CD1c-positive myeloid dendritic cell (primary cell): ENCODE data around the gene RPS27A.
"Not testable (repeated sequence)": the region's sequence is repeated elsewhere in the genome, so short reads cannot be mapped to it uniquely, and the experiment has no call there.

ENCODE experiments used
- DNase-seq: peaks from one replicate; pipeline ENCODE4 v3.0.0-alpha.2; 2016; ENCODE audit errors: extremely low spot score

Gene RPS27A

DNA sequence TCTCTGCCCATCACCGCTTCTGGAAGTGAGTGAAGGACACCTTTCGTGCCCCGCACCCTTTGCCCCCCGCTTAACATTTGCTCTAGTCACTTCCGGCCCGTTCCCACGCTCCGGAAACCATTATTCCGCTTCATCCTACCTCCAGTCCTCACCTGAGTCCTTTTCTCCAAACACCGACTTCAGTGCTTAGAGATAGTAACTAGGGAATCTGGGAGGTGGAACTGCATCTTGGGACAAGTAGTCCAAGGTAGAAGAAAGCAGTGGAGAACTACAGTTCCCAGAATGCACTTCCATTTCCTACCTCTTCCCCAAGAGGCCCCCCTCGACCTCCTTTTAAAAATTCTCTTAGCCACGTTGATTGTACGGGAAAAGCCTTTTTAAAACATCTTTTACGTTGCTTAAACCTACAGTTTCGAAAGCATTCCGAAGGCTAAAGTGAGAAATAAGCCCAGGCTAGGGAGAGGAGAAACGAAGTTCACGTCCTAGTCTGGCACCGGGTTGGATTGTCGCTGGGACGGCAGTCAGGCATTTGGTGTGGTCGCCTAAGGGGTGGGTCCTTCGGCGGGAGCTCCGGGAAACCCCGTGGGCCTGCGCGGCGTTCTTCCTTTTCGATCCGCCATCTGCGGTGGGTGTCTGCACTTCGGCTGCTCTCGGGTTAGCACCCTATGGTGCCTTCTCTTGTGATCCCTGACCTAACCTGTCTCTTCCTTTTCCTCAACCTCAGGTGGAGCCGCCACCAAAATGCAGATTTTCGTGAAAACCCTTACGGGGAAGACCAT lies at the start of gene RPS27A, which contains the start of gene CLHC1:
Gene RPS27A, plus strand, starts transcription at position 605 of the 779 bp plus-strand sequence. Its CDS starts 137 bp downstream, at position 742.
Gene CLHC1, minus strand, starts transcription at position 210 of the 779 bp plus-strand sequence. CDS start 9,882 bp downstream, outside the sequence.
- peak; percentile 92 for DNase-seq

DNA sequence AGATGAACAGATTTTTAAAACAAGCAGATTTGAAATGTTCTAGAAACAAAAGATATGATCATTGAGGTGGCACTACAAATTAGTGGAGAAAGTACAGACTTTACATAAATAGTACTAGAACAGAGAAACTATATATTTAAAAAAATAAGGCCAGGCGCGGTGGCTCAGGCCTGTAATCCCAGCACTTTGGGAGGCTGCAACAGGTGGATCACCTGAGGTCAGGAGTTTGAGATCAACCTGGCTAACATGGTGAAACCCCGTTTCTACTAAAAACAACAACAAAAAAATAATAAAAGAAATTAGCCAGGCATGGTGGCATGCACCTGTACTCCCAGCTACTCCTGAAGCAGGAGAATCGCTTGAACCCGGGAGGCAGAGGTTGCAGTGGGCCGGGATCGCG lies 45.7 kb upstream of the RPS27A start:
- not testable (repeated sequence) for DNase-seq

DNA sequence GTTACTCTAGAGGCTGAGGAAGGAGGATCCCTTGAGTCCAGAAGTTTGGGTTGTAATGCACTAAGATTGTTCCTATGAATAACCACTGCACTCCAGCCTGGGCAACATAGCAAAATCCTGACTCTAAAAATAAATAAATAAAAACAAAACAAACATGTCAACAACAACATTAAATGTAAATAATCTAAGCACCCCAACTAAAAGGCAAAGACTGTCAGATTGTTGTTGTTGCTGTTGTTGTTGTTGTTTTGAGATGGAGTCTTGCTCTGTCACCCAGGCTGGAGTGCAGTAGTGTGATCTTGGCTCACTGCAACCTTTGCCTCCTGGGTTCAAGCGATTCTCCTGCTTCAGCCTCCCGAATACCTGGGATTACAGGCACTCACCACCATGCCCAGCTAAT lies 40.6 kb upstream of the RPS27A start:
- DNase-seq = not testable (repeated sequence)

DNA sequence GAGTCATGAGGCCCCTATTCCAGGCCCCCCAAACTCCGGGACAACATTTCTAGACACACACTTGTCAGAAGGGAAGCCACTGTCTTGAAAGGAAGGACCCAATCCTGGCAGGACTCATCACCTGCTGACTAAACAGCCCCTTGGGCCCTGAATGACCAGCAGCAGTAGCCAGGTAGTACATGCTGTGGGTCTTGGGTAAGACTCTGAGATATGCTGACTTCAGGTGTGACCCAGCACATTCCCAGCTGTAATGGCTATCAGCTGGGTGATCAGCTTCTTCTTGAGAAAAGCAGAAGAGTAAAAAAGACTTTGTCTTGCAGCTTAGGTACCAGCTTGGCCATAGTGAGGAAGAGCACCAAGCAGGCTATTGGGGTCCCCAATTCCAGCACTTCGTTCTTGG lies 36.0 kb upstream of the RPS27A start:
- no peak for DNase-seq

DNA sequence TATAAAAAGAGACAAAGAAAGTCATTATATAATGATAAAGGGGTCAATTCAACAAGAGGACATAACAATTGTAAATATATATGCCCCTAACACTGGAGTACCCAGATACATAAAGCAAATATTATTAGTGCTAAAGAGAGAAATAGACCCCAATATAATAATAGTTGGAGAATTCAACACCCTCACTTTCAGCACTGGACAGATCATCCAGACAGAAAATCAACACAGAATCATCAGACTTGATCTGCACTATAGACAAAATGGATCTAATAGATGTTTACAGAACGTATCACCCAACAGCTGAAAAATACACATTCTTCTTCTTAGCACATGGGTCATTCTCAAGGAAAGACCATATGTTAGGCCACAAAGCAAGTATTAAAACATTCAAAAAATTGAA lies 32.1 kb upstream of the RPS27A start:
- DNase-seq = no peak

DNA sequence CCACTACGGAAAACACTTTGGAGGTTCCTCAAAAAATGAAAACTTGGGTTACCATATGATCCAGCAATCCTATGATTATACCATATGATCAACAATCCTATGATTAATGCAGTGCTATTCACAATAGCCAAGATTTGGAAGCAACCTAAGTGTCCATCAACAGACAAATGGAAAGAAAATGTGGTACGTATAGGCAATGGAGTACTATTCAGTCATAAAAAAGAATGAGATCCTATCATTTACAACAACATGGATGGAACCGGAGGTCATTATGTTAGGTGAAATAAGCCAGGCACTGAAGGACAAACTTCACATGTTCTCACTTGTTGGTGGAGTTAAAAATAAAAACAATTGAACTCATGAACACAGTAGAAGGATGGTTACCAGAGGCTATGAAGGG lies 28.0 kb upstream of the RPS27A start:
- DNase-seq = no peak

DNA sequence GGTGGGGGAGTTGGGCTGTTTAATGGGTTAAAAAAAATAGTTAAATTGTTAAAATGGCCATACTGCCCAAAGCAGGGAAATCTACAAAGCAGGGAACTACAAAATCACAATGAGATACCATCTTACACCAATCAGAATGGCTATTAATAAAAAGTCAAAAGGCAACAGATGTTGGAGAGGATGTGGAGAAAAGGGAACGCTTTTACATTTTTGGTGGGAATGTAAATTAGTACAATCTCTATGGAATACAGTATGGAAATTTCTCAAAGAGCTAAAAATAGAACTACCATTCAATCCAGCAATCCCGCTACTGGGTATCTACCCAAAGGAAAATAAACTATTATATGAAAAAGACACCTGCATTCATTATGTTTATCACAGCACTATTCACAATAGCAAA lies 27.5 kb upstream of the RPS27A start:
- no peak for DNase-seq

DNA sequence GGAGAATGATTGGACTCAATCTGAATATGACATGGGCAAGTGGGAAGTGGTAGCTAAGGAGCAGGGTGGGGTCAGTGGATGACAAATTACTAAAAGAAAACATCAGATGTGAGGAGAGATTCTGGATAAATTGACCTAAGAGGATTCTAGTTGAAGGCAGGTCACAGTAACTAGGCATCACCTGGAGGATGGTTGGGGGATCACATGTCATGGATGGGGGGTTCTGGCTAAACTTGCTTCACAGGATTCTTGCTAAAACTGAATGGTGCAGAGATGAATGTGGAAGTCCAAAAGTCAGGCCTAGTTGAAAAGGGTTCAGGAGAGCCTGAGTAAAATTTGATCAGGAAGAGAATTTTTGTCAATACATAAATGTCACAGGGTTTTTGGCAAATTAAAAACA lies 18.7 kb upstream of the RPS27A start:
- DNase-seq = no peak

DNA sequence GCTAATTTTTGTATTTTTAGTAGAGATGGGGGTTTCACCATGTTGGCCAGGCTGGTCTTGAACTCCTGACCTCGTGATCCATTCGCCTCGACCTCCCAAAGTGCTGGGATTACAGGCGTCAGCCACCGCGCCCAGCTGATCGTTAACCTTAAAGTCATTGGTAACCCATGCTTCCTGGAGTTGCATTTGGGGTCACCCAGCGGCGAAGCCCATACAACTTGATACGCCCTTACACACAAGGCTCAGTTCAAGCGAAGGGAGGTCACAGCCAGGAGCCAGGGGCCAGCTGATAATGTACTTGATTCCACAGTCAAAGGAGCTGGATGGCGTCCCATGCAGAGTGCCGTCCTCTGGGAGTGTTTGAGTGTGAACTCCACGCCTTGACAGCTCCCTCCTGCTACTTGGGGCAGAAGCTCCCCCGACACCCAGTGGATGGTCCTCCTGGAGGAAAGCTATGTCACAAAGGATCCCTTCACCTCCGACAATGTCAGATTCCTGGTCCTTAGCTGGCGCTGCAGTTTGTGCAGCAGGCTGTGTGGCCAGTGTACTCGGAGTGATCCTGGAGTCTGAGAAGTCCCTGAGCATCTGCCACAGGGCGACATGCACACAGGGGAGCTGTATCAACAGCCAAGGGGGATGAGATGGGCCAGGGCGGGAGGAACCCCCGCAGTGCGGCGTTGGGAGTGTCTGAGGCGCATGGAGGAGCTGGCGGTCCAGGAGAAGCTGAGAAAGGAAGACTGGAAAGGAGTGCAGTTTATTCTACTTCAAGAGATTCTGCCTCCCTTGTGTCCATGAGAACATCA lies 8.3 kb upstream of the RPS27A start:
- DNase-seq = no peak

DNA sequence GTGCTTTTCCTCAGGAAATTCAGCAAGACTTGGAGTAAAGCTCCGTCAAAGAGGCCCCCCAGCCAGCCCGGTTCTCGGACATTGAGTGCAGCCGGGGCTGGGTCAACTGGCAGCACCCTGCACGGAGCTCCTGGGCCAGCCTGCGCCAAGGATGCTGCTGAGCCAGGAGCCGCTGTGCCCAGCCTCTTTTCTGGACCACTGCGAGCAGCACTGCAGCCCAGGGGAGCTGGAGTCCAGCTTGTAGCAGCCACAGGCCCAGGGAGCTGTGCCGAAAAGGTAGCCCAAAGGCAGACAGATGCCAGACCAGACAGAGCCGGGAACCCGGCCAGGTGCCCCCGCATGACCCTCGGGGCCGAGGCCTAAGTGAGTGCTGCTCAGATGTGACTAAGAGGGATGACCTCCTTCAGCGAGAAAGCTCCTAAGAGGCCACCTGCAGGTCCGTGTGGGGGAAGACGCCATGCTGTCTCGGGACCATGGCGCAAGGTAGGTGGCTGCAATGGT lies 7.7 kb upstream of the RPS27A start:
- no peak for DNase-seq

DNA sequence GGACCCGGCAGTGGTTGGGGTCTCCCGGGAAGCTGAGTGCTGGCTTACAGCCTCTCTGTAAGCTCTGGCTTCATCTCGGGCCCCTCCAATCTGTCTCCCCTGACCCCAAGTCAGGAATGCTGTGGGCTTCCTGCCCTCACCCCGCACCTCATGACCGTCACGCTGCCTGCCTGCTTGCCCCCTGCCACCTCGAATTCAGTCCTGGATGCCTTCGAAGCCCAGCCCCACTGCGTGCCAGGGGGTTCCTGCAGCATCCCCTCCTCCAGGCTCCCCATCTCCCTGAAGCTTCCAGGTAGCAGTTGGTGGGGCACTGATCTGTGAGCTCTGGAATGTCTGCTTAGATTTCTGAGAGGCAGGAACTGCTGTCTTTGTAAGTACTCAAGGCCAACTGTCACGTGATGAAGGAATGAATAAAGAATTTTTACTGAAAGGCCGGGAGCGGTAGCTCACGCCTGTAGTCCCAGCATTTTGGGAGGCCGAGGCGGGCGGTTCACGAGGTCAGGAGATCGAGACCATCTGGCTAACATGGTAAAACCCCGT lies 6.9 kb upstream of the RPS27A start:
- no peak for DNase-seq

DNA sequence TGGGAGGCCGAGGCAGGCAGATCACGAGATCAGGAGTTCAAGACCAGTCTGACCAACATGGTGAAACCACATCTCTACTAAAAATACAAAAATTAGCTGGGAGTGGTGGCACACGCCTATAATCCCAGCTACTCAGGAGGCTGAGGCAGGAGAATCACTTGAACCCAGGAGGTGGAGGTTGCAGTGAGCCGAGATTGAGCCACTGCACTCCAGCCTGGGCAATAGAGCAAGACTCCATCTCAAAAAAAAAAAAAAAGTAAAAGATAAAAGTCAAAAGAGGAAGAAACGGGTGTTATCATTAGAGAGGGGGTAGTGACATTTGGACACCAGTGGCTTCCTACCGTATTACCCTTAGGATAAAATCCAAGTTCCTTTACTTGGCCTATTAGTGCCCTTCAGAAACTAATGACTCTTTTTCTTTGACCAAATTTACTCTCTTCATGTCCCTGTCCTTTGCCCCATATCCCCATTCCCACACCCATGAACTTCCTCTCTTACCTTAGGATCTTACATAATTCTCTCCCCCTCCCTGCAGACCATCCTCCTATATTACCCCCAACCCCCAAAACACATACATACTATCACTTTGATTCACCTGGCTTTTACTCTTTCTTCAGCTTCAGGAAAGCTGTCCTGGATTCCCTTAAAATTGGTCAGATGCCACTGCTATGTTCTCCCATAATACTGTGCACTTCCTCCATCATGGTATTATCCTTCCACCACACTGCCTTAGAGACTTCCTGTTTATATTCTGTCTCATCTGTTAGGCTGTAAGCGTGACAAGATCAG lies 4.9 kb upstream of the RPS27A start:
- peak; percentile 71 for DNase-seq

DNA sequence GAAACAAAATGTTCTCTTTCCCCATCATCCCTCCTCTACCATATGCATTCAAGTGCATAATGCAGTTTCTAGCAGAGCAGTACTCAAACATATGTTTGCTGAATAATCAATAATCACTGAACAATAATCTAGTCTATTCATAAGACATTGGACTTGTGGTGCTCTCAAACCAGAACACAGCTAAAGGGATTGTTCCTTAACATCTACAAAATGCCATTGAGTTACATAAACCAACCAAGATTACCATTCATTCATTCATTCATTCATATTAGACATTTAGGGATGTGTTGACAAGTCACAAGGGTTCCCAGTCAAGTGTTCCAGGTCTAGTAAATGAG lies 4.3 kb upstream of the RPS27A start:
- DNase-seq = no peak

DNA sequence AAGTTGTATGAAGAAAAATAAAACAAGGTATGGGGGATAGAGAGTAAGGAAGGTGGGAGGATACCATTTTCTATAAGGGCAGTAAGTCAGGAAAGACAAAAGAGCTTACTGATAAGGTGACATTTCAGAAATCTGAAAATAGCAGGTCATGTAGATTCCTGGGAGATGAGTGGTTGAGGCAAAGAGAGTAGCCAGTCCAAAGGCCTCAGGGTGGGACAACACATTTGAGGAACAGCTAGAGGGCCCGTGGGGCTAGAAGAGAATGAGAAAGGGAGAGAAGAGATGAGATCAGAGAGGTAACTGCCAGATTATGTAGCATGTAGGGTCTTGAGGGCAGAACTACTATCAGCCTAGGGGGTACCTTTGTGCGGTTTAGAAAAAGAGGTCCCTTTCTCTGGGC lies 3.3 kb upstream of the RPS27A start:
- no peak for DNase-seq

DNA sequence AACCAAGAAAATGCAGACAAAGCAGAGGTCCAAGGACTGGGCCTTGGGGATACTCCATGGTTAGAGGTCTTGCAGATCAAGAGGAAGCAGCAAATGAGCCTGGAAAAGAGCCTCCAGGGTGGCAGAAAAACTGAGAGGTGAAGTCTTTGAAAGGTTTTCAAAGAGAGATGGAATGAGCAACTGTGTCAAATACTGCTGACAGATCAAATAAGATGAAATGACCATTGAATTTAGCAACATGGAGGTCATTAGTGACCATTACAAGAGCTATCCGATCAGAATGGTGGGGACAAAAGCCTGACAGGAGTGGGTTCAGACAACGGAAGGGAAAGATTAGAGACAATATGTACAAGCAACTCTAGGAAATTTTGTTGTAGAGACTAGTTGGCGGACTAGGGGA lies 1.9 kb upstream of the RPS27A start:
- no peak for DNase-seq

DNA sequence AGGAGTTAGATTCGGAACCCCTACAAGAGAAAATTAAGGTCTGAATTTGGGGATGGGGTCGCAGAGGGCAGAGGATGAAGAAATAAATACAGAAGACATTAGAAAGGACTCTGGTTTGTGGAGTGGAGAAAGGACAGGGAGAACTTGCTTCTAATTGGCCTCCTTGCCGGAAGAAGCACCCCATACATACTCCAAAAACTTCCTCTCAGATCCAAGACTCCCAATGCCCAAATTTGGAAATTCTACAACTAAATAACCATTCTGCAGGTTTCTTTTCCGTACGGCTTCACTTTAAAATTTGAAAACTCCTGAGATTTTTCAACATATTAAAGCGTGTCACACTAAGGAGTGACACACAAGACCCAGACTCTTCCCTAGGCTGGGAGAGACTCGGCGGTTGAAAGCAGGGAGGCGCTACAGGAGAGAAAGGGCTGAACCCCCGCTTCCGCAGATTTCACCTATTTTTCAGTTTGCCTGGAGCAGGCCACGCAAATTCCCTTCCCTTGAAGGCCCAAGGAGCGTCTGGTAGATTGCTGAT lies 873 bp upstream of the RPS27A start:
- DNase-seq = peak; percentile 28

DNA sequence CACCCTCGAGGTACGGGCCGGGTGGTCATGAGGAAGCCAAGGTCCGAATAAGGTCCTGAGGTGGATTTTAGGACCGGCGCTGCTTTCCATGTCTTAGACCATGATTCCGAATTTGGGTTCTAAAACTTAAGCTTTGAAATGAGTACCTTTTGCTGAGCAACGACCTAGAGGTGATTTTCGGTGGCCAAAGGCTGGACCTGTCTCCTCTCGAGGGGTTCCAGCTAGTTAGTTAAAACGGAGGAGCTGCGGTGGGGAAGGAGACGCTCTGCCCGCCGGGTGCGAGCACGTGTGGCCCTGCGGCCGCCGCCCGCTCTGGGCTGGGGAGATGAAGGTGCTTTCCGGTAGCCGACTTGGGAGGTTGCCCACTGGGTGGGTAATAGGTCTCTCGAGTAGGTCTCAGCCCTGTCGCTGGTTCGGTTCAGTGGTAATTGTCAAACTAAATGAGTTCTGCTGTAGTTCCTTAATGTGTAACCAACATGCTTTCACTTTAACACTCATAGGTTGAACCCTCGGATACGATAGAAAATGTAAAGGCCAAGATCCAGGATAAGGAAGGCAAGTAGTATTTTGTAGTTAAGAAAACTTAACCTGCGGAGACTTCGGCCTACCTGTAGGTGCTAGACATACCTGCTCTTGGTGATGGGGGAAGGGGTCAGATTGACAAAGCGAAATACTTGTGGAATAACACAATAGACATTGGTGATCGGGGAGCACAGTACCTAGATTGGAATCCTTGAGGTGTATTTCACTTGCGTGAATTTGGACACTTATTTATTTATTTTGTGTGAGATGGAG lies 572 bp downstream of the RPS27A start:
- DNase-seq = peak; percentile 36

DNA sequence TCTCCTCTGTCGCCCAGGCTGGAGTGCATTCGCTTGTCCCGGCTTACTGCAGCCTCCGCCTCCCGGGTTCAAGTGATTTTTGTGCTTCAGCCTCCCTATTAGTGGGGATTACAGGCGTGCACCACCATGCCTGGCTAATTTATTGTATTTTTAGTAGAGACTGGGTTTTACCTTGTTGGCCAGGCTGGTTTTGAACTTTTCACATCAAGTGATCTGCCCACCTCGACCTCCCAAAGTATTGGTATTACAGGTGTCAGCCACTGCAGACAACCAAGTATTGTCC lies 1.1 kb downstream of the RPS27A start:
- no peak for DNase-seq

DNA sequence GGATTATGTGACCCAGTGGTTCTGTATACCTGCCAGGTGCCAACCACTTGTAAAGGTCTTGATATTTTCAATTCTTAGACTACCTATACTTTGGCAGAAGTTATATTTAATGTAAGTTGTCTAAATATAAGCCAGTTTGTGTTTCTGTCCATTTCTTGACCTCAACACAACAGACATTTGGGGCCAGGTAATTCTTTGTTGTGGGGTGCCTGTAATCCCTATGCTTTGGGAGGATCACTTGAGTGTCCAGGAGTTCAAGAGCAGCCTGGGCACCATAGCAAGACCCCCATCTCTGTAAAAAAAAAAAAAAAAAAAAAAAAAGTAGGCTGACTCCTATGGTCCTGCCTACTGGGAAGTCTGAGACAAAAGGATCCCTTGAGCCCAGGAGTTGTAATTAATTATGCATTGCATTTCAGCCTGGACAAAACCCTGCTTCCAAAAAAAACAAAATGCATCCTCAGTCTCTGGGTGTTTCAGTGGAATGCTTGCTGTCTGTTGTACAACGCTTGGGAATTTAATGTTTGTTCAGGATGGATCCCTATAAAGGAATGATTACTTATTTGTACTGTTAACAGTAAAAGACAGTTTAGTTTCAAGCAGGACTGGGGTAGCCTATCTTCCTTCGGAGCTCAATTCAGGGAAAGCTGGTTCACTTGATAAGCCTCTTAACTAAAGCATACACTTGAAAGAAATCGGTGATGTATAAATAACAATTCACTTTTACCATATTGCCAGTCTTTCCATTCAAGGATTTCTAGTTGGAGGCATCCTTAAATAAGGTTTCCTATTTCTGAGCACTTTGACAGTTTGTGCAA lies 3.4 kb downstream of the RPS27A start:
- DNase-seq = no peak

DNA sequence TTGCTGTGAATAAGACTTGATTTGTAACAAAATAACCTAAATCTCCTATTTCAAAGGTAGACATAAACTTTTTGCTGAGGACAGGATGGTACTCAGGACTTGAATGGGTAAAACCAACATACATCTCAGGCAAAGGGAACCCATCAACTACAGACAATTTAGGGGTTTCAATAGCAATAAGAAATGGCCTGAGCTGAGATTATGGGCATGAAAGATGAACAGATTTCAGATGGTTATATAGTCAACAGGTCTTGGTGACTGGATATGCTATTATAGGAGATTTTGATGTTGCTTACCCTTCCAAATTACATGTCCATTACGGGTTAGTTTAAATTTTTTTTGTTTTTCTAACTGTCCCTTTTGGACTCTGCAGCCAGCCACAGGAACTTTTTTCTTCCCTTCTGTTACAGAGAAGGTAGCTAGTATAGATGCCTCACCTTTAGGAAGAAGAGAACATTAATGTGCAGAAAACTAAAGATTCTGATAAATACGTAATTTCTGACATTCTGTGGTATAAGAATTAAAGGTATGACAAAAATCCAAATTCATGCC lies 4.6 kb downstream of the RPS27A start:
- DNase-seq = no peak
